SU-DHL-6 (cell line): ENCODE data around the gene ARFGEF3.

Experiments
- H2AFZ ChIP-seq: fragments of 200-600 bp; sonication (generic); 2 replicates; pipeline ENCODE4 v1.6.1; 2014; ENCODE audit warnings: low read depth, mild to moderate bottlenecking, moderate library complexity, mixed read lengths, antibody characterized with exemption, low read length; ENCODE audit not compliant: severe bottlenecking
- H3F3A ChIP-seq: fragments of 200-600 bp; shearing (Covaris generic); 2 replicates; pipeline ENCODE4 v1.6.0; 2016; ENCODE audit warnings: antibody characterized with exemption, mild to moderate bottlenecking; ENCODE audit not compliant: insufficient read depth
- H3K27ac ChIP-seq: fragments of 200-600 bp; sonication (generic); 2 replicates; pipeline ENCODE4 v1.5.1; 2016; ENCODE audit warnings: low read depth, mild to moderate bottlenecking, low read length, moderate library complexity, mixed read lengths
- H3K27me3 ChIP-seq: fragments of 200-600 bp; sonication (generic), shearing (Covaris generic); 2 replicates; pipeline ENCODE4 v1.6.0; 2014; ENCODE audit warnings: mild to moderate bottlenecking, low read length
- H3K36me3 ChIP-seq: fragments of 200-600 bp; sonication (generic); 2 replicates; pipeline ENCODE4 v1.6.1; 2014; ENCODE audit warnings: mild to moderate bottlenecking, low read length, mixed read lengths
- H3K4me2 ChIP-seq: fragments of 300-600, 200-600 bp; shearing (Covaris generic), sonication (generic); 2 replicates; pipeline ENCODE4 v1.6.0; 2014; ENCODE audit warnings: low read length, low read depth, mild to moderate bottlenecking; ENCODE audit not compliant: poor library complexity, severe bottlenecking
- H3K4me3 ChIP-seq: fragments of 200-600 bp; sonication (generic); 2 replicates; pipeline ENCODE4 v1.5.1; 2014; ENCODE audit warnings: antibody characterized with exemption, low read length, mild to moderate bottlenecking, mixed read lengths; ENCODE audit not compliant: insufficient read depth, poor library complexity, severe bottlenecking
- H3K79me2 ChIP-seq: fragments of 200-600 bp; sonication (generic); 2 replicates; pipeline ENCODE4 v1.6.1; 2014; ENCODE audit warnings: mild to moderate bottlenecking, low read length, moderate library complexity; ENCODE audit not compliant: insufficient read depth
- H3K9ac ChIP-seq: fragments of 200-600 bp; sonication (generic); 2 replicates; pipeline ENCODE4 v1.7.0; 2014; ENCODE audit warnings: mild to moderate bottlenecking, low read length
- H3K9me2 ChIP-seq: fragments of 200-600 bp; sonication (generic); replicated peaks from 2 replicates; pipeline ENCODE4 v1.6.1; 2014; ENCODE audit warnings: low read length; ENCODE audit not compliant: insufficient read depth
- H3K9me3 ChIP-seq: fragments of 200-600 bp; sonication (generic); 2 replicates; pipeline ENCODE4 v1.6.1; 2014; ENCODE audit warnings: low read length, mixed read lengths; ENCODE audit not compliant: insufficient read depth
- H4K20me1 ChIP-seq: fragments of 200-600 bp; sonication (generic); 2 replicates; pipeline ENCODE4 v1.6.1; 2014; ENCODE audit warnings: low read depth, mild to moderate bottlenecking, antibody characterized with exemption, low read length, moderate library complexity, mixed read lengths
- CTCF ChIP-seq: fragments of 200-600 bp; sonication (generic); IDR thresholded peaks from one replicate; pipeline ENCODE4 v1.5.1; 2017; ENCODE audit warnings: antibody characterized with exemption, mild to moderate bottlenecking, low read length, moderate library complexity; ENCODE audit not compliant: insufficient read depth, poor library complexity, severe bottlenecking
- EZH2phosphoT487 ChIP-seq: fragments of 200-600 bp; sonication (generic), shearing (Covaris generic); conservative IDR thresholded peaks from 2 replicates; pipeline ENCODE4 v1.6.1; 2018; ENCODE audit warnings: mild to moderate bottlenecking, antibody characterized with exemption, low read length, moderate library complexity, mixed read lengths

ARFGEF3 gene

GRCh38 chr6:138257638-138258040 is 95.9 kb downstream of the ARFGEF3 start:
- H3K4me3 ChIP-seq, result no peak overlapping the region
- no peaks in the 10 kb centered on the region for H4K20me1 ChIP-seq
- no peak overlapping the region for H3K27ac ChIP-seq
- H3K4me2 ChIP-seq, result no peak overlapping the region
- no peaks in the 10 kb centered on the region for H3K9me3 ChIP-seq
- no peaks in the 10 kb centered on the region for H3K36me3 ChIP-seq
- no peaks in the 10 kb centered on the region for H3K79me2 ChIP-seq
- no peaks in the 10 kb centered on the region for H3K9me2 ChIP-seq
- H2AFZ ChIP-seq, result no peak overlapping the region
- H3K9ac ChIP-seq, result no peak overlapping the region
- no peaks in the 10 kb centered on the region for H3F3A ChIP-seq
- H3K27me3 ChIP-seq, result no peaks in the 10 kb centered on the region
- no peak for TF ChIP-seq CTCF
- TF ChIP-seq EZH2phosphoT487, result no peak

GRCh38 chr6:138258197-138258596 is 96.5 kb downstream of the ARFGEF3 start:
- H3K27me3 ChIP-seq, result no peaks in the 10 kb centered on the region
- TF ChIP-seq EZH2phosphoT487, result no peak
- TF ChIP-seq CTCF, result no peak
- no peak overlapping the region for H3K9ac ChIP-seq
- H4K20me1 ChIP-seq, result no peaks in the 10 kb centered on the region
- no peak overlapping the region for H3K4me2 ChIP-seq
- no peaks in the 10 kb centered on the region for H3K9me3 ChIP-seq
- no peak overlapping the region for H2AFZ ChIP-seq
- no peaks in the 10 kb centered on the region for H3K9me2 ChIP-seq
- H3K79me2 ChIP-seq, result no peaks in the 10 kb centered on the region
- H3K27ac ChIP-seq, result no peak overlapping the region
- H3K36me3 ChIP-seq, result no peaks in the 10 kb centered on the region
- H3K4me3 ChIP-seq, result no peak overlapping the region
- H3F3A ChIP-seq, result no peaks in the 10 kb centered on the region

- Histone ChIP-seq H3F3A (no peaks in the 10 kb centered on the region), H3K27ac (no peak overlapping the region), H4K20me1 (no peaks in the 10 kb centered on the region), H3K79me2 (no peaks in the 10 kb centered on the region), H2AFZ (no peak overlapping the region), H3K36me3 (no peaks in the 10 kb centered on the region), H3K9ac (no peak overlapping the region), H3K27me3 (no peaks in the 10 kb centered on the region), H3K4me3 (no peak overlapping the region), H3K4me2 (no peak overlapping the region), H3K9me2 (no peaks in the 10 kb centered on the region), H3K9me3 (no peaks in the 10 kb centered on the region)
- TF ChIP-seq CTCF, result no peak
- TF ChIP-seq EZH2phosphoT487, result no peak
Measured at GRCh38 chr6:138258991-138259390, 97.3 kb downstream of the ARFGEF3 start.
